K562 (cell line): Measurements from ENCODE around the gene SLC39A7. TPM values are rescaled to one million over a fixed set of nuclear protein-coding genes. Genes with fewer than 3 reads are reported as not detected.

ENCODE experiments used
- HDGF ChIP-seq: fragments of 450-650 bp; IDR thresholded peaks from 2 replicates; pipeline ENCODE4 v1.6.1; 2016
- NUFIP1 ChIP-seq: fragments of 450-650 bp; IDR thresholded peaks from 2 replicates; pipeline ENCODE4 v1.6.1; 2018; ENCODE audit not compliant: partially characterized antibody
- RFX1 ChIP-seq: fragments of 450-650 bp; IDR thresholded peaks from 2 replicates; pipeline ENCODE4 v1.6.1; 2016; ENCODE audit warnings: mild to moderate bottlenecking, moderate library complexity
- SMARCC2 ChIP-seq: fragments of 450-650 bp; IDR thresholded peaks from 2 replicates; pipeline ENCODE4 v1.6.1; 2017; ENCODE audit warnings: antibody characterized with exemption, moderate library complexity, mild to moderate bottlenecking, low read depth
- SMARCE1 ChIP-seq: fragments of 450-650 bp; IDR thresholded peaks from 2 replicates; pipeline ENCODE4 v1.7.1; 2016; ENCODE audit warnings: mild to moderate bottlenecking
- STAG1 ChIP-seq: sonication (generic); formaldehyde crosslinking; IDR thresholded peaks from 2 replicates; pipeline ENCODE4 v1.5.0; 2020; ENCODE audit warnings: missing genetic modification reagents, borderline replicate concordance
- TOE1 ChIP-seq, 2 experiments: fragments of 450-650 bp in 1 of 2; sonication (generic) in 1 of 2; formaldehyde crosslinking in 1 of 2; IDR thresholded peaks; 2 replicates each; pipeline versions ENCODE4 v1.7.1 to v1.8.0; 2016 to 2022; ENCODE audit warnings: borderline replicate concordance in 2 of 2, mild to moderate bottlenecking in 2 of 2, antibody characterized with exemption in 1 of 2, inconsistent platforms in 1 of 2, low read depth in 1 of 2, missing genetic modification reagents in 1 of 2, moderate library complexity in 1 of 2
- polyA plus RNA-seq, 8 experiments: library from polyadenylated mRNA; depleted of rRNA in 4 of 8; stranded (reverse) in 5 of 8; unstranded in 3 of 8; fragments of >200 nt; fragmentation: Nextera tagmentation in 2 of 8; fragmentation: Illumina TruSeq in 1 of 8; extraction: Ambion mirVana in 2 of 8; extraction: Trizol in 1 of 8; gene quantifications; 2 replicates each; pipeline versions ENCODE4 v1.2.1 to v1.2.3, GENCODE V29; 2011 to 2014; ENCODE audit warnings: inconsistent platforms in 1 of 8, missing spikeins in 1 of 8
- total RNA-seq, 7 experiments: library from RNA; depleted of rRNA in 6 of 7; stranded (reverse); fragments of >200 nt in 6 of 7; fragmentation: Illumina TruSeq in 2 of 7; extraction: Trizol in 2 of 7; gene quantifications; 2 replicates each; pipeline versions ENCODE4 v1.2.1 to v1.2.3, GENCODE V29; 2011 to 2021; ENCODE audit warnings: low replicate concordance in 1 of 7
- TF ChIP-seq, protein P1 (sequence below), 2 experiments: fragments of 450-650 bp; IDR thresholded peaks; 2 replicates each; pipeline ENCODE4 v1.6.1; 2018; ENCODE audit warnings: mild to moderate bottlenecking in 2 of 2, low read depth in 1 of 2; ENCODE audit not compliant: partially characterized antibody in 2 of 2
- TF ChIP-seq, protein P2 (sequence below): sonication (generic); formaldehyde crosslinking; IDR thresholded peaks from 2 replicates; pipeline ENCODE4 v1.8.0; 2022; ENCODE audit warnings: missing genetic modification reagents, mild to moderate bottlenecking, moderate library complexity, borderline replicate concordance
- TF ChIP-seq, protein P3 (sequence below): fragments of 450-650 bp; conservative IDR thresholded peaks from 2 replicates; pipeline ENCODE4 v1.6.1; 2016; ENCODE audit warnings: missing genetic modification characterization, low read depth, mild to moderate bottlenecking, missing compliant biosample characterization, moderate library complexity

SLC39A7 gene
- total and polyA plus RNA-seq, 9 of the 15 experiments (the other 6 are each of a cell fraction or from before 2014, with no cell fraction given) = 21.7 to 169 (median 121) TPM

DNA sequence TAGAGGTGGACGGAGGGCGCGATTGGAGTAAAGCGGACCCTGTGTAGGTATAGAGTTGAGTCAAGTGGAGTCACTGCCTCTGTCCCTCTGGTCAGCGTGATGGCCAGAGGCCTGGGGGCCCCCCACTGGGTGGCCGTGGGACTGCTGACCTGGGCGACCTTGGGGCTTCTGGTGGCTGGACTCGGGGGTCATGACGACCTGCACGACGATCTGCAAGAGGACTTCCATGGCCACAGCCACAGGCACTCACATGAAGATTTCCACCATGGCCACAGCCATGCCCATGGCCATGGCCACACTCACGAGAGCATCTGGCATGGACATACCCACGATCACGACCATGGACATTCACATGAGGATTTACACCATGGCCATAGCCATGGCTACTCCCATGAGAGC, 479 bp downstream of the SLC39A7 start (continued):
- 0 out of 2 replicates have a peak, but pooled peaks have one; percentile 8 for TF ChIP-seq TOE1 (IDR thresholded peaks at IDR 0.05; ENCODE audit: borderline replicate concordance)
- 0 out of 2 replicates have a peak, but pooled peaks have one; percentile 23 for TF ChIP-seq TOE1 (CRISPR knock-in tag; IDR thresholded peaks at IDR 0.05; ENCODE audit: borderline replicate concordance, low read depth)
- peak; percentile 17 for TF ChIP-seq NUFIP1
- TF ChIP-seq, protein P1, sequence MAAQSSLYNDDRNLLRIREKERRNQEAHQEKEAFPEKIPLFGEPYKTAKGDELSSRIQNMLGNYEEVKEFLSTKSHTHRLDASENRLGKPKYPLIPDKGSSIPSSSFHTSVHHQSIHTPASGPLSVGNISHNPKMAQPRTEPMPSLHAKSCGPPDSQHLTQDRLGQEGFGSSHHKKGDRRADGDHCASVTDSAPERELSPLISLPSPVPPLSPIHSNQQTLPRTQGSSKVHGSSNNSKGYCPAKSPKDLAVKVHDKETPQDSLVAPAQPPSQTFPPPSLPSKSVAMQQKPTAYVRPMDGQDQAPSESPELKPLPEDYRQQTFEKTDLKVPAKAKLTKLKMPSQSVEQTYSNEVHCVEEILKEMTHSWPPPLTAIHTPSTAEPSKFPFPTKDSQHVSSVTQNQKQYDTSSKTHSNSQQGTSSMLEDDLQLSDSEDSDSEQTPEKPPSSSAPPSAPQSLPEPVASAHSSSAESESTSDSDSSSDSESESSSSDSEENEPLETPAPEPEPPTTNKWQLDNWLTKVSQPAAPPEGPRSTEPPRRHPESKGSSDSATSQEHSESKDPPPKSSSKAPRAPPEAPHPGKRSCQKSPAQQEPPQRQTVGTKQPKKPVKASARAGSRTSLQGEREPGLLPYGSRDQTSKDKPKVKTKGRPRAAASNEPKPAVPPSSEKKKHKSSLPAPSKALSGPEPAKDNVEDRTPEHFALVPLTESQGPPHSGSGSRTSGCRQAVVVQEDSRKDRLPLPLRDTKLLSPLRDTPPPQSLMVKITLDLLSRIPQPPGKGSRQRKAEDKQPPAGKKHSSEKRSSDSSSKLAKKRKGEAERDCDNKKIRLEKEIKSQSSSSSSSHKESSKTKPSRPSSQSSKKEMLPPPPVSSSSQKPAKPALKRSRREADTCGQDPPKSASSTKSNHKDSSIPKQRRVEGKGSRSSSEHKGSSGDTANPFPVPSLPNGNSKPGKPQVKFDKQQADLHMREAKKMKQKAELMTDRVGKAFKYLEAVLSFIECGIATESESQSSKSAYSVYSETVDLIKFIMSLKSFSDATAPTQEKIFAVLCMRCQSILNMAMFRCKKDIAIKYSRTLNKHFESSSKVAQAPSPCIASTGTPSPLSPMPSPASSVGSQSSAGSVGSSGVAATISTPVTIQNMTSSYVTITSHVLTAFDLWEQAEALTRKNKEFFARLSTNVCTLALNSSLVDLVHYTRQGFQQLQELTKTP (IDR thresholded peaks at IDR 0.05; ENCODE audit: low read depth in 1 of 2, partially characterized antibody in 2 of 2) = peak in 1 of 2 experiments; percentile 60
- TF ChIP-seq RFX1 = no peak
- TF ChIP-seq HDGF = 0 out of 2 replicates have a peak, but pooled peaks have one; percentile 70
- TF ChIP-seq, protein P2, sequence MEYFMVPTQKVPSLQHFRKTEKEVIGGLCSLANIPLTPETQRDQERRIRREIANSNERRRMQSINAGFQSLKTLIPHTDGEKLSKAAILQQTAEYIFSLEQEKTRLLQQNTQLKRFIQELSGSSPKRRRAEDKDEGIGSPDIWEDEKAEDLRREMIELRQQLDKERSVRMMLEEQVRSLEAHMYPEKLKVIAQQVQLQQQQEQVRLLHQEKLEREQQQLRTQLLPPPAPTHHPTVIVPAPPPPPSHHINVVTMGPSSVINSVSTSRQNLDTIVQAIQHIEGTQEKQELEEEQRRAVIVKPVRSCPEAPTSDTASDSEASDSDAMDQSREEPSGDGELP (CRISPR knock-in tag) = 0 out of 2 replicates have a peak, but pooled peaks have one; percentile 28
- TF ChIP-seq, protein P3, sequence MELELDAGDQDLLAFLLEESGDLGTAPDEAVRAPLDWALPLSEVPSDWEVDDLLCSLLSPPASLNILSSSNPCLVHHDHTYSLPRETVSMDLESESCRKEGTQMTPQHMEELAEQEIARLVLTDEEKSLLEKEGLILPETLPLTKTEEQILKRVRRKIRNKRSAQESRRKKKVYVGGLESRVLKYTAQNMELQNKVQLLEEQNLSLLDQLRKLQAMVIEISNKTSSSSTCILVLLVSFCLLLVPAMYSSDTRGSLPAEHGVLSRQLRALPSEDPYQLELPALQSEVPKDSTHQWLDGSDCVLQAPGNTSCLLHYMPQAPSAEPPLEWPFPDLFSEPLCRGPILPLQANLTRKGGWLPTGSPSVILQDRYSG (tag) = 0 out of 2 replicates have a peak, but pooled peaks have one; percentile 18
- TF ChIP-seq SMARCE1 = peak; percentile 43; the same call in 1 of the 2 replicates
- TF ChIP-seq STAG1 (CRISPR knock-in tag) = no peak
- TF ChIP-seq SMARCC2 = peak; percentile 32; the same call in 1 of the 2 replicates
- TF ChIP-seq, all 486 proteins: peak for 51
